ENCODE results near the gene MTUS2.

DNA sequence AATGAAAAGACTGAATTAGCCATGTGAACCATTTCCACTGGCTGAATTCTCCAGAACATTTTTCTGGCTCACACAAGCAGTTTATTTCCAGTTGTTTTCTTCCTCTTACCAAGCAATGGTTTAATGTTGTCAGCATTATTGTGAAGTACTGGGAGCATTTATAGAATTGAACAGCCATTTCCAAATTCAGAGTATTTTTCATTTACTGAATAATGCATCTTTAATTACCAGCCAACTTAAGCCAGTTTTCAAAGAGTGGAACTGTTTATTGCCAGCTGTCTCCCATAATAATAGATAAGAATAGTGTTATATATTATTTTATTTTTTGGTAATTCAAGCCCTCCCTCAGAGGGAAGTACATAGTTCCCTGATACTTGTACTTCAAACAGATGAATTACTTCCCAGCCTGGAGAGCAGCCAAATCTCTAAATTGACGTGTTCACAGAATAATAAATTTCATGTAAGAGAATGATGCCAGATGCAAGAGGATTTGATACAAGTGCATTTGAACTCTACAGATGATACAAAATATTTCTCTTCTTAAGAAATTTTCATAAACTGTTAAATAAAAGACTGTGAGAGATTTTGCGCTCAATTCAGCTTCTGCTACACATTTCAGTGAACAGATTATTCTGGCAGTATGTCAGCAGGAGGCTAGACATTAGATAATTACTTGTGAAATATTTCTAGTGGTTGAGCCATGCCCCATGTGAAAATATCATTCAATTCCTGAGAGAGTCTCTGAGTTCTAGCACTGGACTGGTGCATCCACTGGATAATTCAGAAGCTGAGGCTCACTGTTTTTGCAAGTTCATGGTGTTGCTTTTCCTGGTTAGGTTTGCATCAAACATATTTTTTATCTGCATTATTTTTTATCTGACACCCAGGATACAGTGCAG, 459.5 kb downstream of the MTUS2 start:
- TF ChIP-seq CTCF (conservative IDR thresholded peaks at IDR 0.05; ENCODE audit: low read depth, low read length) (no peak), EZH2 (IDR thresholded peaks at IDR 0.05; ENCODE audit: low read length, unreplicated experiment) (no peak), EZH2phosphoT487 (IDR thresholded peaks at IDR 0.05; ENCODE audit: borderline replicate concordance, low read length) (no peak)
